ENCODE results near the gene POLH. TPM values are rescaled to one million over a fixed set of nuclear protein-coding genes. Genes with fewer than 3 reads are reported as not detected.
A peak's percentile ranks its signal among the peaks of the same experiment; 100 is the strongest.

Gene POLH
- total and polyA plus RNA-seq, 9 of the 15 experiments (the other 6 are each of a cell fraction or from before 2014, with no cell fraction given), result 5.8 to 31.6 (median 20.6) TPM

DNA sequence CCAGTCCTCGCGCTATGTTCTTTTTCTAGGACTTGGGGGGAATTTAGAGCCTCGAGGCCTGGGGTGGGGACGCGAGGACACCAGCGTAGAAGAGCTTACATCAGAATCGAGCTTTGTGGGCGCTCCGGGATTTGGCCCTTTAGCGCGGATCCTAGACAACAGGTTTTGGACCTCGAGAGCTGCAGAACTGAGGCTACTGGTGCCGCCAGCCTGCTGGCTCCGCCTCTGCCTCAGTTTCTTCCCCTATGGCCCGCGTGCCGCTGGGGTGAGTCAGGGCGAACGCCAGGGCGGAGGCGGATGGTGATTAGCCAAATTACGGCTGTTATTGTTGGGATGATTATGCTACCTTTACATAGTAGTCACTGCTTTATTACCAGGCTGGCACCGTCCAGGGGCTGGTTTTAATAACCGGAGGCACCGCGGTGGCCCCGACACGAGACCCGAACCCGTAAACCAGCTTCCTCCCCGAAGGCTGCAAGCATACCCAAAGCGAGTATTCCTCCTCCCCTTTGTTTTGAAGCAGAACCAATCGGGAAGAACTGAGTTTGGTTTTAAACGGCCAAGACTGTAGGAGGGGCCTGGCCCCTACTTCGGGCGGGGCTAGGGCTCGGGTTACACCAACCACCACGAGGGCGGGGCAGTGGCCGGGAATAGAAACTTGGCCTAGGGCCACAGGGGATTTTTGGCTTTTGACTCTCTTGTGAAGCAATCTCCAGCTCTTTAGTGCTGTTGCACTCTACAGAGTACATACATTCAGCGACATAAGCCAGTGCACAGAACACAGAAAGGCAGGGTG lies 53.7 kb downstream of the POLH start (continued):
- TF ChIP-seq, protein P1, sequence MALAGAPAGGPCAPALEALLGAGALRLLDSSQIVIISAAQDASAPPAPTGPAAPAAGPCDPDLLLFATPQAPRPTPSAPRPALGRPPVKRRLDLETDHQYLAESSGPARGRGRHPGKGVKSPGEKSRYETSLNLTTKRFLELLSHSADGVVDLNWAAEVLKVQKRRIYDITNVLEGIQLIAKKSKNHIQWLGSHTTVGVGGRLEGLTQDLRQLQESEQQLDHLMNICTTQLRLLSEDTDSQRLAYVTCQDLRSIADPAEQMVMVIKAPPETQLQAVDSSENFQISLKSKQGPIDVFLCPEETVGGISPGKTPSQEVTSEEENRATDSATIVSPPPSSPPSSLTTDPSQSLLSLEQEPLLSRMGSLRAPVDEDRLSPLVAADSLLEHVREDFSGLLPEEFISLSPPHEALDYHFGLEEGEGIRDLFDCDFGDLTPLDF (CRISPR knock-in tag; IDR thresholded peaks at IDR 0.05), result peak; percentile 51
- TF ChIP-seq CREM (IDR thresholded peaks at IDR 0.05; ENCODE audit: low read depth), result peak; percentile 11; the same call in 1 of the 2 replicates
- TF ChIP-seq MAZ (CRISPR knock-in tag; conservative IDR thresholded peaks at IDR 0.05 in 1 of 2, IDR thresholded peaks at IDR 0.05 in 1 of 2), result peak; percentile 68 to 96
- peak; percentile 45; the same call in 1 of the 2 replicates for TF ChIP-seq GTF2A2 (tag; IDR thresholded peaks at IDR 0.05)
- TF ChIP-seq JUND (IDR thresholded peaks at IDR 0.05; ENCODE audit: borderline replicate concordance, low read depth, low read length), result peak; percentile 62
- TF ChIP-seq JUND (tag; IDR thresholded peaks at IDR 0.05; ENCODE audit: borderline replicate concordance, low read depth, low read length), result no peak; the same call in 2 of the 3 replicates
- no peak for TF ChIP-seq ETS2 (tag; IDR thresholded peaks at IDR 0.05; ENCODE audit: borderline replicate concordance, poor library complexity, severe bottlenecking)
- TF ChIP-seq FOXK2 (conservative IDR thresholded peaks at IDR 0.05 in 1 of 2, IDR thresholded peaks at IDR 0.05 in 1 of 2; ENCODE audit: low read depth in 2 of 2), result peak; percentile 75 to 84
- no peak for TF ChIP-seq ZC3H11A (IDR thresholded peaks at IDR 0.05; ENCODE audit: low read depth, low read length)
- peak; percentile 71; the same call in 1 of the 2 replicates for TF ChIP-seq SPI1 (IDR thresholded peaks at IDR 0.05; ENCODE audit: borderline replicate concordance, low read depth, low read length)
- TF ChIP-seq DMBX1 (CRISPR knock-in tag; IDR thresholded peaks at IDR 0.05; ENCODE audit: borderline replicate concordance), result no peak; the same call in 1 of the 2 replicates
- 0 out of 2 replicates have a peak, but pooled peaks have one; percentile 11 for TF ChIP-seq NFXL1 (CRISPR knock-in tag; IDR thresholded peaks at IDR 0.05)
- TF ChIP-seq MECOM (CRISPR knock-in tag; IDR thresholded peaks at IDR 0.05), result peak; percentile 73; the same call in 1 of the 2 replicates
- no peak for TF ChIP-seq ZNF785 (CRISPR knock-in tag; IDR thresholded peaks at IDR 0.05)
- TF ChIP-seq KAT7 (CRISPR knock-in tag; IDR thresholded peaks at IDR 0.05; ENCODE audit: borderline replicate concordance), result no peak
- TF ChIP-seq NR2C2 (CRISPR knock-in tag; IDR thresholded peaks at IDR 0.05), result no peak
- no peak for TF ChIP-seq NR2C2 (tag; IDR thresholded peaks at IDR 0.05)
- peak; percentile 40 to 46; a peak in 2 of 4 replicates for TF ChIP-seq SIX5 (IDR thresholded peaks at IDR 0.05; ENCODE audit: borderline replicate concordance in 1 of 2, insufficient read depth in 1 of 2, low read depth in 1 of 2, low read length in 2 of 2)
- peak; percentile 81; the same call in 1 of the 2 replicates for TF ChIP-seq IRF9 (tag; IDR thresholded peaks at IDR 0.05)
- peak; percentile 15; the same call in 1 of the 2 replicates for TF ChIP-seq LARP7 (IDR thresholded peaks at IDR 0.05)
- TF ChIP-seq NCOA2 (IDR thresholded peaks at IDR 0.05; ENCODE audit: partially characterized antibody in 2 of 2), result no peak
- TF ChIP-seq FOXO4 (CRISPR knock-in tag; IDR thresholded peaks at IDR 0.05), result no peak
- TF ChIP-seq PHB (CRISPR knock-in tag; IDR thresholded peaks at IDR 0.05), result peak; percentile 94; the same call in 1 of the 2 replicates
